Esophagus (tissue), 2 donors: ENCODE data around the gene ZNF318. TPM values are rescaled to one million over a fixed set of nuclear protein-coding genes. Genes with fewer than 3 reads are reported as not detected.
"Not testable (repeated sequence)": the region's sequence is repeated elsewhere in the genome, so short reads cannot be mapped to it uniquely, and the experiment has no call there.

Experiments
- H3K27ac ChIP-seq, 2 donors: one replicate each; pipeline ENCODE4 v1.5.1; 2013; ENCODE audit warnings: low read depth in 2 of 2, mild to moderate bottlenecking in 2 of 2, inconsistent platforms in 1 of 2, low read length in 1 of 2, moderate library complexity in 1 of 2
- H3K27me3 ChIP-seq, 2 donors: one replicate each; pipeline ENCODE4 v1.6.1; 2013; ENCODE audit warnings: low read length in 2 of 2, control low read depth in 1 of 2, mild to moderate bottlenecking in 1 of 2; ENCODE audit not compliant: insufficient read depth in 2 of 2, control insufficient read depth in 1 of 2
- H3K36me3 ChIP-seq, 2 donors: one replicate each; pipeline ENCODE4 v1.6.1; 2013; ENCODE audit warnings: low read length in 1 of 2; ENCODE audit not compliant: control insufficient read depth in 2 of 2, insufficient read depth in 2 of 2
- H3K4me1 ChIP-seq, 2 donors: one replicate each; pipeline ENCODE4 v1.6.1; 2013; ENCODE audit warnings: low read length in 1 of 2; ENCODE audit not compliant: control insufficient read depth in 2 of 2, insufficient read depth in 2 of 2
- H3K4me3 ChIP-seq, 2 donors: one replicate each; pipeline ENCODE4 v1.5.1; 2013; ENCODE audit warnings: low read length in 2 of 2, mild to moderate bottlenecking in 2 of 2, low read depth in 1 of 2, moderate library complexity in 1 of 2
- H3K9me3 ChIP-seq, 2 donors: one replicate each; pipeline ENCODE4 v1.6.1; 2013; ENCODE audit warnings: mild to moderate bottlenecking in 2 of 2, low read depth in 1 of 2, low read length in 1 of 2, moderate library complexity in 1 of 2; ENCODE audit not compliant: control insufficient read depth in 2 of 2, insufficient read depth in 1 of 2
- WGBS, 2 donors: extraction: QIAGEN DNeasy Blood & Tissue Kit; methylation state at CpG; one replicate each; pipeline ENCODE4 v1.1.7; 2013; 5-methylcytosine and 5-hydroxymethylcytosine counted together
- polyA plus RNA-seq, 2 donors: library from polyadenylated mRNA; stranded (reverse); fragments of 200-250 nt; gene quantifications; one replicate each; pipeline ENCODE4 v1.2.3, GENCODE V29; 2013
- donor health status: healthy with polysubstance abuse.
- donor health status: Bipolar disorder and iron deficiency.

Gene ZNF318, protein sequence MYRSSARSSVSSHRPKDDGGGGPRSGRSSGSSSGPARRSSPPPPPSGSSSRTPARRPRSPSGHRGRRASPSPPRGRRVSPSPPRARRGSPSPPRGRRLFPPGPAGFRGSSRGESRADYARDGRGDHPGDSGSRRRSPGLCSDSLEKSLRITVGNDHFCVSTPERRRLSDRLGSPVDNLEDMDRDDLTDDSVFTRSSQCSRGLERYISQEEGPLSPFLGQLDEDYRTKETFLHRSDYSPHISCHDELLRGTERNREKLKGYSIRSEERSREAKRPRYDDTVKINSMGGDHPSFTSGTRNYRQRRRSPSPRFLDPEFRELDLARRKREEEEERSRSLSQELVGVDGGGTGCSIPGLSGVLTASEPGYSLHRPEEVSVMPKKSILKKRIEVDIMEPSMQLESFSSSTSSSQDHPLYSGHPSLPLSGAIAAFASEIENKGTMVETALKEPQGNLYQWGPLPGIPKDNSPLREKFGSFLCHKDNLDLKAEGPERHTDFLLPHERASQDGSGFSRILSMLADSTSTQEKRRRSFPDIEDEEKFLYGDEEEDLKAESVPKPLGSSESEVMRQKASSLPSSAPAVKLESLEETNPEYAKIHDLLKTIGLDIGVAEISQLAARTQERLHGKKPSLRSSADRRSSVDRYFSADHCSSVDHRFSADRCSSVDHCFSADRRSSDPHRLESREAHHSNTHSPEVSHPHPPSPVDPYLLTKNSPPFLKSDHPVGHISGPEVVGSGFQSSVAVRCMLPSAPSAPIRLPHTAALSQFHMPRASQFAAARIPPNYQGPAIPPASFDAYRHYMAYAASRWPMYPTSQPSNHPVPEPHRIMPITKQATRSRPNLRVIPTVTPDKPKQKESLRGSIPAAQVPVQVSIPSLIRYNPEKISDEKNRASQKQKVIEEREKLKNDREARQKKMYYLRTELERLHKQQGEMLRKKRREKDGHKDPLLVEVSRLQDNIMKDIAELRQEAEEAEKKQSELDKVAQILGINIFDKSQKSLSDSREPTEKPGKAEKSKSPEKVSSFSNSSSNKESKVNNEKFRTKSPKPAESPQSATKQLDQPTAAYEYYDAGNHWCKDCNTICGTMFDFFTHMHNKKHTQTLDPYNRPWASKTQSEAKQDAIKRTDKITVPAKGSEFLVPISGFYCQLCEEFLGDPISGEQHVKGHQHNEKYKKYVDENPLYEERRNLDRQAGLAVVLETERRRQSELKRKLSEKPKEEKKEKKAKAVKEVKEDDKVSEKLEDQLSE (N-terminal part only)
- 1 to 10 TPM; 3.2 to 4.8 TPM for polyA plus RNA-seq

DNA sequence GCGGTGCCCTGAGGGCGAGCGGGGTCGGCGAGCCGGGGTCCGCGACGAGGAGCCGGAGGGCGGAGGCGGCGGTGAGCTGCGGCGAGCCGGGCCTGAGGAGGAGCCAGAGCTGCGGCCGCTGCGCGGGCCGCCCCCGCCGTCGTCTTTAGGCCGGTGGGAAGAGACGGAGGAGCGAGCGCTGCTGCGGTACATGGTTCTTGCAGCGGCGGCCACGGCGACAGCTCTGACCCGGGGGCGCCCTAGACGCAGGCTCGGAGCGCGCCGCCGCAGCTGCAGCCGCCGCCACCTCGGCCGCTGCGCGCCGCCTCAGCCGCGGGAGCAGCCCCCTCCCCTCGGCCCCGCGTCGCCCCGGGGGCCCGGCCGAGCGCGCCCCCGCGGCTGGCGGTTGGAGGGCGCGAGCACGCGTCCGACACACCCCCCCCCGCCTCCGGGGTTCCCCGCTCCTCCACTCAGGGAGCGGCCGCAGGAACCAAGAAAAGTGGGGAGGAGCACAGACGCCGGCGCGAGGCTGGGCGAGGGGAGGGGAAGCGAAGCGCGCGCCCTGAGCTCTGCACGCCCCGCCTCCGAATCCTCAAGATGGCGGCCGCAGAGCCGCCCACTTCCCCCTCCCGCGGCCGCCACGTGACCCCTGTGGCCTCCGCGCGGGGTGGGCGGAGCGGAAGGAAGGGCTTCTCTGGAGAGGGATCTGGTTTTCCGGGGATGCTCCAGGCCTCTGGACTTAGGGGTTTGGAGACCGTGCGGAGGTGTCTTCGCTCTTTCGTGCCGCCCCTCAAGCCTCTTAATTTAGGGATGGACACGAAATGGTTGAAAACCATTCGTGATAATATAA, at the start of gene ZNF318:
Gene ZNF318 (minus strand): TSS at position 474 of the 829 bp plus-strand sequence. CDS start 282 bp downstream, at position 192.
- no peaks in the 10 kb centered on the region for H3K27me3 ChIP-seq
- H3K4me3 ChIP-seq, result peak within 1 kb of the TSS; percentile 75 to 81
- H3K9me3 ChIP-seq, result no peaks in the 10 kb centered on the region
- peaks cover 0 to 2% of the 10 kb centered on the region in 2 donors for H3K4me1 ChIP-seq
- H3K36me3 ChIP-seq, result peaks cover 0 to under 1% of the 10 kb centered on the region in 2 donors
- 0% methylated on average over 48 to 104 of the region's 104 CpGs for WGBS, 2 donors
- peak within 1 kb of the TSS; percentile 76 to 91 for H3K27ac ChIP-seq

DNA sequence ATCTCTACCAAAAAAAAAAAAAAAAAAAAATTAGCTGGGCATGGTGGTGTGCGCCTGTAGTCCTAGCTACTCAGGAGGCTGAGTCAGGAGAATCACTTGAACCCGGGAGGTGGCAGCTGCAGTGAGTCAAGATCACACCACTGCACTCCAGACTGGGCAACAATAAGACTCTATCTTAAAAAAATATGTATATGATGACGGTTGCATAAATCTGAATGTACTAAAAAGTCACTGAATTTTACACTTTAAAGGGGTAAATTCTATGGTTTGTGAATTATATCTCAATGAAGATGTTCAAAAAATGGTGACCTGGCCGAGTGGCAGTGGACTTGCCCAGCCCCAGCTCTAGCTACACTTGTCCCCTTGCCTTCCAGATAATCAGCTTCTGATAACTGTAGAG, 47.5 kb upstream of the ZNF318 start:
- WGBS, 2 donors, result 85 to 87% methylated on average over 4 of the region's 4 CpGs
- Histone ChIP-seq H3K4me1 (no peaks in the 10 kb centered on the region), H3K4me3 (no peak overlapping the region), H3K27me3 (no peaks in the 10 kb centered on the region), H3K27ac (no peak overlapping the region), H3K9me3 (no peaks in the 10 kb centered on the region), H3K36me3 (no peaks in the 10 kb centered on the region)

DNA sequence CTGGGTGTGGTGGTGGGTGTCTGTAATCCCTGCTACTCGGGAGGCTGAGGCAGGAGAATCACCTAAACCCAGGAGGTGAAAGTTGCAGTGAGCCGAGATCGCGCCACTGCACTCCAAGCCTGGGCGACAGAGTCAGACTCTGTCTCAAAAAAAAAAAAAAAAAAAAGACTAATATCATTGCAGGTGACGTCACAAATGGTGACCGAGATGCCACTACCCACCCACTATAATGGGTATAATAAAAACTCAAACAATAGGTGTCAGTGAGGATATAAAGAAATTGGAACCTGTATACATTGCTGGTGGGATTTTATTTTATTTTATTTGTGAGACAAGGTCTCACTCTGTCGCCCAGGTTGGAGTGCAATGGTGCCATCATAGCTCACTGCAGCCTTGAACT, 45.8 kb upstream of the ZNF318 start:
- 88 to 91% methylated on average over 8 of the region's 8 CpGs for WGBS, 2 donors
- not testable (repeated sequence) for H3K9me3 ChIP-seq, H3K4me3 ChIP-seq, H3K36me3 ChIP-seq, H3K27ac ChIP-seq, H3K27me3 ChIP-seq, H3K4me1 ChIP-seq

DNA sequence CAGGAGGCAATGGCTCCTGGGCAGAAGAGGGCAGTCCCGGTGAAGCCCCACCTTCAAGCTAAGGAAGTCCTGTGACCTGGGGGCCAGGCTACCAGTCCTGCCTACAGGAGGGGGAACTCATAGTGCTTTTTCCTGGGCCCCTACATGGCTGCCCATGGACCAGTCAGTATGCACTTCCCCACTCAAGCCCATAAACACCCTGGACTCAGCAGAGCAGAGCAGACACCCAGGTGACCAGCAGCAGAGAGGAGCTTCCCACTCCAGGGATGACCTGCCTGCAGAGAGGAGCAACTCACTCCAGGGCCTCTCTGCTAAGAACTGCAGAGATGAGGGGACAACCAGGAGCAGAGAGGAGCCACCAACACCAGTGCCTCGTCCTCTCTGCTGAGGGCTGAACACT, 43.6 kb upstream of the ZNF318 start:
- 87 to 96% methylated on average over 2 of the region's 2 CpGs for WGBS, 2 donors
- no peaks in the 10 kb centered on the region for H3K9me3 ChIP-seq
- no peak overlapping the region for H3K4me3 ChIP-seq
- H3K27me3 ChIP-seq, result no peaks in the 10 kb centered on the region
- no peaks in the 10 kb centered on the region for H3K4me1 ChIP-seq
- H3K36me3 ChIP-seq, result no peaks in the 10 kb centered on the region
- H3K27ac ChIP-seq, result no peak overlapping the region

DNA sequence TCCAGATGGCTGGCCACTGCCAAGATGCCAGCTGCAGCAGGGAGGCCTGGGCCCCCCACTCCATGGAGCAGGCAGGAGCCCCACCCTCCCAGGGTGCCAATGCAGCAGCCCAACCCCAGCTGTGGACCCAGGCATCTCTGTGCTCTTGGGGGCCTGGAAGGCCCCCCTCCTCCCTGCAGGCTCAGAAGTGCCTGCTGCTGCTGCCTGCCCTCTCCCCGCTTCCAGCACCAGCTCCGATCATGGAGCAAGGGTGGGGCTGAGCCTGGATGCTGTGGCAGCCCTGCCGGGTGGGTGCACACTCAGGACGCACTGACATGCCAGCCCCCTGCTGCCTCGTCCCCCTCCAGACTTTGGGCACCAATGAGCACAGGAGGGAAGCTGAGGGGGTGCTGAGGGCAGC, 43.1 kb upstream of the ZNF318 start:
- Histone ChIP-seq H3K27me3 (no peaks in the 10 kb centered on the region), H3K27ac (no peak overlapping the region), H3K4me1 (no peaks in the 10 kb centered on the region), H3K36me3 (no peaks in the 10 kb centered on the region), H3K4me3 (no peak overlapping the region), H3K9me3 (no peaks in the 10 kb centered on the region)
- 66 to 74% methylated on average over 3 to 5 of the region's 5 CpGs for WGBS, 2 donors

DNA sequence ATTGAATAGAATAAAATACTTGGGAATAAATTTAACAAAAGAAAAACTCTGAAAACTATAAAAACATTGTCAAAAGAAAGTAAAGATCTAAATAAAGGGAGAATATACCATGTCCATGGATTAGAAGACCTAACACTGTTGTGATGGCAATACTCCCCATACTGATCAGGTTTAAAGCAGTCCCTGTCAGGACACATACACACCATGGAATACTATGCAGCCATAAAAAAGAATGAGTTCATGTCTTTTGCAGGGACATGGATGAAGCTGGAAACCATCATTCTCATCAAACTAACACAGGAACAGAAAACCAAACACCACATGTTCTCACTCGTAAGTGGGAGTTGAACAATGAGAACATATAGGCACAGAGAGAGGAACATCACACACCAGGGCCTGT, 41.3 kb upstream of the ZNF318 start:
- not testable (repeated sequence) for H3K4me1 ChIP-seq, H3K4me3 ChIP-seq, H3K36me3 ChIP-seq, H3K27me3 ChIP-seq, H3K27ac ChIP-seq, H3K9me3 ChIP-seq
- WGBS, 2 donors, result 83 to 89% methylated on average over 1 of the region's 1 CpG

DNA sequence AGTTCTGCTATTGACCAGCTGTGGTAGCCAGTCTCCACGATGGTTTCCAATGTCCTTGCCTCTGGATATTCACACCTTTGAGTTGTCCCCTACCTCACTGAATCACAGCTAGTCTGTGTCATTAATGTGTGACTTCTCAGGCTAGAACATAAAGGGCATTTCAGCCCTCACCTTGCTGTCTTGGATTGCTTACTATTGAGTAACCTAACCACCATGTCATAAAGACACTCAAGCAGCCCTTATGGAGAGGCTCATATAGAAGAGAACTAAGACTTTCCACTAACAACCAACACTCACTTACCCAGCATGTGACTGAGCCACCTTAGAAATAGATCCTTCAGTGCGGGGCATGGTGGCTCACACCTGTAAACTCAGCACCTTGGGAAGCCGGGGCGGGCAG, 38.8 kb upstream of the ZNF318 start:
- WGBS, 2 donors, result 91 to 94% methylated on average over 4 of the region's 4 CpGs
- no peaks in the 10 kb centered on the region for H3K9me3 ChIP-seq
- H3K27ac ChIP-seq, result no peak overlapping the region

DNA sequence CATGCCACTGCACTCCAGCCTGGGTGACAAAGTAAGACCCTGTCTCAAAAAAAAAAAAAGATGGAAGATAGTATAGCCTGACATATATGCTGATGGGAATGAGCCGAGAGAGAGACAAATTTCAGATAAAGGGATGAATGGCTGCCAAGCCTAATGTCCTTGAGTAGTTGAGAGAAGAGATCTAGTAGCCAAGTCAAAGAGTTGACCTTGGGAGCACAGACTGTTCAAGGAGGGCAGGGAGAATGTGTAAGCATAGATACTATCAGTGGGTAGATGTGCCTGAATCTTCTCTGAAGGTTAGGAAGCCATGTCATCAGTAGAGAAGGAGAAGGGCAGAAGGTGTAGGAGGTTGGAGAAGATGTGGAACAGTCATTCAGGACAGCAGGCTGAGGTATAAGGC, 37.8 kb upstream of the ZNF318 start:
- 83 to 95% methylated on average over 1 of the region's 1 CpG for WGBS, 2 donors
- Histone ChIP-seq H3K4me1 (no peaks in the 10 kb centered on the region), H3K27me3 (no peaks in the 10 kb centered on the region), H3K9me3 (no peaks in the 10 kb centered on the region), H3K4me3 (no peak overlapping the region), H3K27ac (no peak overlapping the region), H3K36me3 (no peaks in the 10 kb centered on the region)

More for the DNA sequence above, 38.8 kb upstream of the ZNF318 start:
- Histone ChIP-seq H3K4me1 (no peaks in the 10 kb centered on the region), H3K36me3 (no peaks in the 10 kb centered on the region), H3K4me3 (no peak overlapping the region), H3K27me3 (no peaks in the 10 kb centered on the region)

DNA sequence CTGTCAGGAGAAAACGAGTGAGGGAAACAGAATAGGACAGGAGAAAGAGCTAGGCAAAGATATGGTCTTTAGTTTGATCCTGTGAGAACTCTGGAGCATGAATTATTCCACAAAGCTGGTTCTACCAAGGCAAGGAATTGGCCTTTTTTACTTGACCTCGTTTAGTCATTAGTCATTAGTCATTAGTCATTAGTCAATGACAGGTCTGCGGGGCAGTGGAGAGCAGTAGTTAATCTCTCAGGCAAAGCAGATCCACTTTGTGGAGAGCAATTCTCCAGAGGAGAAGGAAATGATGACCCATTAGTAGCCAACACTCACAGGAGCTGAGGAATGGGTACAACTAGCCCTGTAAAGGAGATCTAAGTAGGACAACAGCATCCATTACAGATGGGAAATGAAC, 35.9 kb upstream of the ZNF318 start:
- no peaks in the 10 kb centered on the region for H3K27me3 ChIP-seq
- WGBS, 2 donors, result 24 to 32% methylated on average over 3 of the region's 3 CpGs
- no peak overlapping the region for H3K4me3 ChIP-seq
- H3K4me1 ChIP-seq, result no peaks in the 10 kb centered on the region
- H3K9me3 ChIP-seq, result no peaks in the 10 kb centered on the region
- no peaks in the 10 kb centered on the region for H3K36me3 ChIP-seq
- H3K27ac ChIP-seq, result no peak overlapping the region
